NCI-H1930 (cell line): Measurements from ENCODE around the gene TPST2.

Source experiments
- DNase-seq, 2 experiments: peaks; one replicate each; lab custom pipeline; 2025; lab: John Stamatoyannopoulos, UW

Gene TPST2

GRCh38 chr22:26610072-26610958 lies 20.4 kb upstream of the TPST2 start:
- DNase-seq = no peak

- DNase-seq = no peak
Observed at GRCh38 chr22:26609287-26609686, 19.4 kb upstream of the TPST2 start.

DNA sequence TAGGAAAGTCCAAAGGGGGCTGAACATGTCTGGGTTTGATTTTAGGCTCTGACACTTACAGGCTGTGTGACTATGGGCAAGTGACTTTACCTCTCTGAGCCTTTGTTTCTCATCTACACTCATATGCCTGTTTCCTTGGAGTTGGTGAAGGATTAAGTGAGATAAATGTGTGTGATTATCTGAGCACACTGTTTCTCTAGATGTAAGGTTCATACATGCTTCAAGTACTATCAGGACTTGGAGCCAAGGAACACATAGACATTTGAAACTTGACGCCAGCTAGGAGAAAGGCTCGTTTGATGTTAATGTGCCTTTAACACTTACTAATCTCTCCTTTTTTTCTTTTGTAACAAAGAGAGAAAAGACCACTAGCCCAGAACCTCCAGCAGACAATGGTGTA lies 18.2 kb upstream of the TPST2 start:
- no peak for DNase-seq

GRCh38 chr22:26606611-26607010 lies 16.7 kb upstream of the TPST2 start:
- DNase-seq = no peak

DNA sequence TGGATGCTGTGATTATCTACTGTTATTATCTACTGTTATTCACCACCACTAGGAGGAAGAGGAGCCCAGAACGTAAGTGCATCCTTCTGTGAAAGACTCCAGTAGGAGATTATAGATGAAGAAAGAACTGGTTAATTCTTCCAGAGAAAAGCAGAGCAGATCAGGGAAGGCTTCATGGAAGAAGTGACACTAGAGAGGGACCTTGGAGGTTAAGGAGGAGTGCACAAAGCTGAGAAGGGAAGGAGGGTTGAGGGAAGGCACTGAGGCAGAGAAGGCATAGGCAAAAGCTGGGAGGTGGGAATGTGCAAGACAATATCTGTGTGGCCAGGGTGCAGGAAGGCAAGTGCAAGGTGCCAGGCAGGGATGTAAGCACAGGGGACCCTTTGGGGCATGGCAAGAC lies 14.4 kb upstream of the TPST2 start:
- no peak for DNase-seq

- no peak for DNase-seq
Observed at GRCh38 chr22:26602127-26602526, 12.2 kb upstream of the TPST2 start.

DNA sequence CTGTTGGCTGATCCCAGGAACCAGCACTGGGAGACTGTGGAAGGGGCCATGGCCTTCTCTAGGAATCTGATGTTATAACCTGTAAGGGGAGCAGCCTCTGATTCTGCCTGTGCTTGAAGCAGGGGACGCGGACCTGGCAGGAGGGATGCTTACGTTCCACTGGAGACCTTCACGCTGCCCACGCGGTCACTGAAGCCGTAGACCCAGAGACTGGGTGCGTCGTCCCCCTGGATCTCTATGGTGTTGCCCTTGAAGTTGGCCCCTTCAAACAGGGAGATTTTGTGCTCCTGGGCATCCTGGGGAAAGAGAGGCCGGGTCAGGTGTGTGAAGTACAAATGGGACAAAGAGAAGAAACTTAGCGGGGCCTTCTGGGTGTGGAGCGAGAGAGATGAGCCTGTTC lies 11.8 kb upstream of the TPST2 start:
- no peak for DNase-seq

DNA sequence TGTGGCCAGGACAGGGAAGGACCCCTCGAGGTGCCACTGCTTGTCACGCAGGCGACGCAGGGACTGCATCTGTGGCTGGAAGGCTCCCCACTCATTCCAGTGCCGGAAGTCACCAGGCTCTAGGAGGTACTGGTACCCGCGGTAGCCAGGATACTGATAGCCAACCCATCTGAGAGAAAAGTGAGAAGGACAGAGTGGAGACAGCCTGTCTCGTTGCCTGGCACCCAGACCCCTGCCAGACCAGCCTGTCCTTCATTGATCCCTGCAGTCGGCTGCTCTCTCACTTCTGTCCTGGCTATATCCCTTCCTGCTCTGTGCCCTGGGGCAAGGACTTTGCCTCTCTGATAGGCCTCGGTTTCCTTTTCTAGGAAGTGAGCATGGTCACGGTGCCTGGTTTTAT lies 9.6 kb upstream of the TPST2 start:
- DNase-seq = no peak

DNA sequence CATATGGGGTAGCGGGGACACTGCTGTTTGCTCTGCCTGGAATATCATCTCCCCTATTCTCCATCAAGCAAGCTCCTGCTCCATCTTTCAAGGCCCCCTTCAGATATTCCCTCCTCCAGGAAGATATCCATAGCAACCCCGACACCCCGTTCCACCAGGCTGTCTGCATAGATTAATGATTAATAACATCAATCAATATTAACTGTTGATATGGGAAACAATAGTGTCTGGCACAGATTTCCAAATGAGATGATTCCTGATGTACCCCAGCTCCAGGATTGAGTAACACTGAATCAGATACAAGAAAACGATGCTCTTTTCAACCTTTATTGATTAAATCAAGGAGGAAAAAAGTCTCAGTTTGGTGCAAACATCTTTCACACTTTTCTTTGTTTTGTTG lies 7.5 kb upstream of the TPST2 start:
- no peak for DNase-seq

DNA sequence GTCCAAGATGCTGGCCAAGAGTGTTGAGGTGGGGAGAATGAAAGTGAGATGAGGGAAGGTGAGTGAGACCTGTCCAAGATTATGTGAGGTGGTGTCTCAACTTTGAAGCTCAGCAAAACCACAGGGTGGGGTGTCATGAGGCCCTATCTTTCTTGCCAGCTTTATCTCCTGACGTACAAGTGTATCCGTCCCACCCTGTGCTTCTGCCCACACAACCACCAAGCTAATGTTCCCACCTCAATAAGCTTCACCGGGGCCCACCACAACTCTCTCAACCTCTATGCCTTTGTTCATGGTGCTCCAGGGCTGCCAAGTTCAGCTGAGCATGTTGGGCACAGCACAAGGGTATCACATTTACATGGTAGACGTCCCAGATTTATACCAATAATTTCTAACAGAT lies 7.1 kb upstream of the TPST2 start:
- no peak for DNase-seq

- DNase-seq = no peak
Observed at GRCh38 chr22:26593763-26594162, 3.8 kb upstream of the TPST2 start.

- DNase-seq = no peak
Observed at GRCh38 chr22:26592421-26592891, 2.5 kb upstream of the TPST2 start.

DNA sequence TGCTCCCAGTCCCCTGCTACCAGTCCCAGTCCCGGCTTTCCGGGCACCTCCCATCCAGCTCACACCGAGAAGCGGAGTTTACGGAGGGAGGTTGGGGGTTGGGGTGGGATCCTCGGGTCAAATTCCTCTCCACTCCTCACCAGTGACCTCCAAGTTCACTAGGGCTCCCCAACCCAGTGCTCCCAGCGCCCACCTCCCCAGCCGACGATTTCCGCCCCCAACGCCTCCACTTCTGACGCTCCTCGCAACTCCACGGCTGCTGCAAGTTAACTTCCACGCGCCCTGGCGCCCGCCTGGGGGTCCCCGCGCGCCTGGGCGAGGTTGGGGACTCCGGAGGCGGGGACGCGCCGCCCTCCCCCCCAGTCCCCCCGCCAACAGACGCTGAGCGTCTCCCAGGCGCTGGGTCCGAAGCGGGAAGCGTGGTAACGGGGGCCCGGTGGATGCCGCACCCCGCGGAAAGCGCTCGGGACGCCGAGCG lies 526 bp downstream of the TPST2 start:
- no peak for DNase-seq

DNA sequence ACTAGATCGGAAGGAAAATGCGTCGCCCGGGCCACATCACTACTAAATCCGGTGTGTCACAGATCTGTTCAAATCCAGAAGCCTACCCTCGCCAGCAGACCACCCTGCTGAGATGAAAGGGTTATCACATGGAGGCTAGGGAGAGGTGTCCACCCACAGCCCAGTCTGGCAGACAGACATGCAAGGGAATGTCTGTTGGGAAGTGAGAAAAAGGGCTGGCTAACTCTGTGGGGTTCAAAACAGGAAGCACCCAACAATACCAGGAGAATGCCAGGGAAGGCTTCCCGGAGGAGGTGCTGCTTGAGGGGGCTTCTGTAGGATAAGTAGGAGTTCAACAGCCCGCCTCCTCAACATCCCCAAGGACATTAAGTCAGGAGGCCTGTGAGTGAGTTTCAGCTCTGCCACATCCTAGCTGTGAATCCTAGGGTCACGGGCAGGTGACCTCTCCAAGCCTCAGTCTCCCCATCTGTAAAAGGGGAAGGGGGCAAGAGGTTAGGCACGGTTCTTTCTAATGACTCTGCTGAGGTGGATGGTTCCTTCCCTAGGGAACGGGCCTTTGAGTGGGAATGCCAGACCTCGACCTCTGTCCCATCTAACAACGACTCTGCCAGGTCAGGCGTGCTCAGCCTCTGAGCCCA lies 1.1 kb downstream of the TPST2 start:
- DNase-seq = no peak

- DNase-seq = no peak
Observed at GRCh38 chr22:26587991-26588613, 1.8 kb downstream of the TPST2 start.

DNA sequence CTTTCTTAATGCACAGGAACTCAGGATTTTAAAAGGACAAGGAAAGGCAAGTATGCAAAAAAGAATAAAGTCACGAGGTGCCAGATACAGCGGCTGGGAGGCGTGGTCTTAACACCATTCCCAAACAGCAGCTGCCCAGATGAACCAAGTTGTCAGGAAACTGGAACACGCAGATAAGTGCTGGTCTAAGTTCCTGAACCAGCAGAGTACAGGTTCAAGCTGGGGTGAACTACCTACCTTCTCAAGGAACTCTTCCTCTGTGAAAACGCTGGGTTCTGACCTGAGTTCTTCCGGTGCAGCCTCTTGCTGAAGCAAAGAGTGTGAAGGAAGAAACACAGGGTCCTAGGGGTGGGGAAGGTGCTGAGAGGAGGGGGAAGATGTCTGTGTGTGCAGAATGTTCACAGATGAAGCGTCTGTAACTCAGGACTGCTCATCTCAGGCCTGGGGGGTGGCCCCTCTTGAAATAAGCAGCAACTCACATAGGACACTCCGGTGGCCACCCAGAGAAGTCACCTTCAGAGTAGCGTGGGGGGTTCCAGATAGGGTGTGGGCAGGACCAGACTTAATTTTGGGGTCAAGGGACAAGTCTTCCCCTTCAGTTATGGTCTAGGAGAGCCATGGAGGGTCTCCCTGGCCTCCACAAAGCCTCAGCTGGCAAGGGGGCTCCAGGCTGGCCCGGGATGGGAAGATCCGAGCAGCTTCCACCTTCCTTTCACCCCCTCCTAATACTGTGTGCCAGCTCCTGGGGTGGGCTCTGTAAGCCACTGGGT lies 3.2 kb downstream of the TPST2 start:
- DNase-seq = no peak

GRCh38 chr22:26585104-26585790 lies 4.7 kb downstream of the TPST2 start:
- DNase-seq = no peak

- DNase-seq = no peak
Observed at GRCh38 chr22:26584010-26584409, 5.9 kb downstream of the TPST2 start.

DNA sequence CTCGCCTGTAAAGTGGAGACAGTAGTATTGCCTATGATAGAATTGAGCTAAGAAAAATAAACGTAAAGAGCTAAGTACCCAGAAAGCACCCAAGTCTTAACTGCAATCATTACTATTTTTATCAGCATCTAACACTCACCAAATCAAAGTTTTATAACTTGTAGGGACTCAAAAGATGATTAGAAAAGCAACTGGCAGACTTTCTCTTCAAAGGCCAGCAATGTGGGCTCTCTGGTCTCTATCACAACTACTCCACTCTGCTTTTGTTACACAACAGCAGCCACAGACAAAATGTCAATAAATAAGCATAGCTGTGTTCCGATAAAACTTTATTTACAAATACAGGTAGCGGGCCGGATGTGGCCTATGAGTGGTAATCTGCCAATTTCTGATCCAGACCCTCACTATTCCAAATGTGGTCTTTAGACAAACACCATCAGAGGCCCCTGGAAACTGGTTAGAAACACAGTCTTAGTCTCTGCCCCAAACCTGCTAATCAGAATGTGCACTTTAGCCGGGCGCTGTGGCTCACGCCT lies 8.2 kb downstream of the TPST2 start:
- no peak for DNase-seq

- no peak for DNase-seq
Observed at GRCh38 chr22:26581026-26581425, 8.9 kb downstream of the TPST2 start.

- no peak for DNase-seq
Observed at GRCh38 chr22:26580240-26580962, 9.5 kb downstream of the TPST2 start.
